ENCODE results near the gene LRRC25. TPM values are rescaled to one million over a fixed set of nuclear protein-coding genes. Genes with fewer than 3 reads are reported as not detected.
A peak's percentile ranks its signal among the peaks of the same experiment; 100 is the strongest.

The LRRC25 gene
- total RNA-seq, 1 experiment from 2014 or later, result 0.31 TPM

DNA sequence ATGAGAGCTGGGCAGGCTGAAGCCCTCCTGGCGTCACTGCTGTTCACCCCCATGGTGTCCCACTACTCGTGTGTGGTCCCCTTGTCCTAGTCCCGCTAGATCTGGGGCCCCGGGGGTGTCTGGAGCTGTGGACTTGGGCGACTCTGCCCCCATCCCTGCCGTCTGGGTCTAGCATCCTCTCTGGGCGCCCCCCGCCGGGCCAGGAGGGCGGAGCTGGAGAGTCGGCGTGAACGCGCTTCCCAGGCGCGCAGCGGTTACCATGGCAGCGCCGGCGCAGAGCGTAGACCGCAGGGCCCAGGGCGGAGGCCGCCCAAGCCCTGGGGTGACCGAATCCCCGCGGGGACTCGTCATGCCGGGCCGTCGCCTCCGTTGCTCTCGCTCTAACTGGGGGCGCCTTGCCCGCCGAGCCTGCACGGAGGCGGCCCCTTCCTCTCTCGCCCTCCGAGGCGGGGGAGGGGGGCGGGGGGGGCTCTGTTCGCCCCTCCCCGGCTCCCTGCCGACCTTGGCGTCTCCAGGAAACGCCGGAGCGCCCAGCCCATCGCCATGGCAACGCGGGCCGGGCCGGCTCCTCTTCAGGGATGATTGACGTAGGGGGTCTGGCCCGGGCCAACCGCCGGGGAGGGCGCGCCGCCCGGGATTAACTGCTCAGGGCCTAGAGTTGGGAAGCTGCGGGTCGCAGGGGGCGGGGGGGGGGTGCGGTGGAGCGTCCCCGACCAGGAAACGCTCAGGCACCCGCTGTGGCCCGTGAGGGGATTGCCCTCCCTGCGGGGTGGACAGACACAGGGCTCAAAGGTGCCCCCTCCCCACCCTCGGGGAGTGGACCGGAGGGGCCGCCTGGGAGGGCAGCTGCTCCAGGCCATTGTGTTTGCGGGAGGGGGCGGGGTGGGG, 31.6 kb upstream of the LRRC25 start (continued):
- no peak for TF ChIP-seq ZNF396 (CRISPR knock-in tag; IDR thresholded peaks at IDR 0.05; ENCODE audit: borderline replicate concordance)
- TF ChIP-seq, protein P1, sequence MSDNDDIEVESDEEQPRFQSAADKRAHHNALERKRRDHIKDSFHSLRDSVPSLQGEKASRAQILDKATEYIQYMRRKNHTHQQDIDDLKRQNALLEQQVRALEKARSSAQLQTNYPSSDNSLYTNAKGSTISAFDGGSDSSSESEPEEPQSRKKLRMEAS (CRISPR knock-in tag; IDR thresholded peaks at IDR 0.05), result peak; percentile 44
- TF ChIP-seq NR2C2 (CRISPR knock-in tag; IDR thresholded peaks at IDR 0.05), result no peak
- no peak for TF ChIP-seq JUN (CRISPR knock-in tag; IDR thresholded peaks at IDR 0.05)
- TF ChIP-seq, protein P2, sequence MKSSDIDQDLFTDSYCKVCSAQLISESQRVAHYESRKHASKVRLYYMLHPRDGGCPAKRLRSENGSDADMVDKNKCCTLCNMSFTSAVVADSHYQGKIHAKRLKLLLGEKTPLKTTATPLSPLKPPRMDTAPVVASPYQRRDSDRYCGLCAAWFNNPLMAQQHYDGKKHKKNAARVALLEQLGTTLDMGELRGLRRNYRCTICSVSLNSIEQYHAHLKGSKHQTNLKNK (CRISPR knock-in tag; IDR thresholded peaks at IDR 0.05), result no peak
- no peak for TF ChIP-seq ZNF138 (CRISPR knock-in tag; conservative IDR thresholded peaks at IDR 0.05)

DNA sequence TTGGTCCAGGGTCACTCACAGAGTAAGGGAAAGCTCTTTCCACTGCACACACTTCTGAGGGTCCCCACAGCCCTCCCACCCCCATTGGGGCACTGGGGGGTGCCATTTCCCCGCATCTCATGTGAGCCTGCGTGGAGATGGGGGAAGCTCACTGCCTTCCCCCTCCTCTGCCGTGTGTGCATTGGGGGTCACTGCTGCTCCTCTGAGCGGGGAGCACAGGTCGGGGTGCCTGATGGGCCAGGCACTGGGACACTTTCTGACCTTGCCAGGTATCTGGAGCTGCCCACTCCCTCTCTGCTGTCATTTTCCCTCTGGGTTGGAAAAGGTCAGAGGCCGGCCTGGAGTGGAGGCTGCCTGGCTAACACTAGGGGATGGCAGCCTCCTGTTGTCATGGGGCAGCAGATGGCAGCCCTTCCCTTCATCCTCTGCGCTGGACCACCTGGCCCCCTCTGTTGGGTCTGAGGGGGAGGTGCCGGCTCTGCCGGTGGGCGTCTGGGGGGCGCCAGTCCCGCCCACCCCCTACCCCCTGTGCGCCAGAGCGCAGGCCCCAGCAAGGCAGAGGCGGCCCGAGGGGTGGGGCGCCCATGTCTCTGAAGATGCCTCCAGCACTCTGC, 30.9 kb upstream of the LRRC25 start:
- Mint-ChIP-seq H3K9me3 (no peaks in the 10 kb centered on the region), H3K4me1 (peaks cover 32% of the 10 kb centered on the region), H3K4me3 (peak overlapping the region; percentile 30; the same call in 1 of the 2 replicates), H3K27ac (no peak overlapping the region), H3K27me3 (ENCODE audit: low read depth) (no peaks in the 10 kb centered on the region), H3K36me3 (no peaks in the 10 kb centered on the region)
- TF ChIP-seq NR3C1 (CRISPR knock-in tag; conservative IDR thresholded peaks at IDR 0.05; ENCODE audit: low read depth) (no peak), MYBL2 (CRISPR knock-in tag; IDR thresholded peaks at IDR 0.05) (0 out of 2 replicates have a peak, but pooled peaks have one; percentile 30)
- TF ChIP-seq, protein P3, sequence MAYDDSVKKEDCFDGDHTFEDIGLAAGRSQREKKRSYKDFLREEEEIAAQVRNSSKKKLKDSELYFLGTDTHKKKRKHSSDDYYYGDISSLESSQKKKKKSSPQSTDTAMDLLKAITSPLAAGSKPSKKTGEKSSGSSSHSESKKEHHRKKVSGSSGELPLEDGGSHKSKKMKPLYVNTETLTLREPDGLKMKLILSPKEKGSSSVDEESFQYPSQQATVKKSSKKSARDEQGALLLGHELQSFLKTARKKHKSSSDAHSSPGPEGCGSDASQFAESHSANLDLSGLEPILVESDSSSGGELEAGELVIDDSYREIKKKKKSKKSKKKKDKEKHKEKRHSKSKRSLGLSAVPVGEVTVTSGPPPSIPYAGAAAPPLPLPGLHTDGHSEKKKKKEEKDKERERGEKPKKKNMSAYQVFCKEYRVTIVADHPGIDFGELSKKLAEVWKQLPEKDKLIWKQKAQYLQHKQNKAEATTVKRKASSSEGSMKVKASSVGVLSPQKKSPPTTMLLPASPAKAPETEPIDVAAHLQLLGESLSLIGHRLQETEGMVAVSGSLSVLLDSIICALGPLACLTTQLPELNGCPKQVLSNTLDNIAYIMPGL (CRISPR knock-in tag; IDR thresholded peaks at IDR 0.05), result no peak
- TF ChIP-seq, protein P4, sequence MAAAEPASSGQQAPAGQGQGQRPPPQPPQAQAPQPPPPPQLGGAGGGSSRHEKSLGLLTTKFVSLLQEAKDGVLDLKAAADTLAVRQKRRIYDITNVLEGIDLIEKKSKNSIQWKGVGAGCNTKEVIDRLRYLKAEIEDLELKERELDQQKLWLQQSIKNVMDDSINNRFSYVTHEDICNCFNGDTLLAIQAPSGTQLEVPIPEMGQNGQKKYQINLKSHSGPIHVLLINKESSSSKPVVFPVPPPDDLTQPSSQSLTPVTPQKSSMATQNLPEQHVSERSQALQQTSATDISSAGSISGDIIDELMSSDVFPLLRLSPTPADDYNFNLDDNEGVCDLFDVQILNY (CRISPR knock-in tag; IDR thresholded peaks at IDR 0.05), result peak; percentile 10; the same call in 1 of the 2 replicates
- CTCF ChIA-PET, result interaction anchor here (0.8 to 2.2 kb wide), 5 partner anchors 9 to 42 kb away, joined by 3 to 31 read pairs (median 6); partner anchors contain the start of genes GDF15 and SSBP4
- POLR2A ChIA-PET, result interaction anchor here (0.6 to 1.5 kb wide), 3 partner anchors 9 to 12 kb away, joined by 3 to 6 read pairs (median 3); partner anchors contain the start of gene SSBP4
- no peak; the same call in 1 of the 2 replicates for ATAC-seq
- no peak for DNase-seq (ENCODE audit: low spot score)

DNA sequence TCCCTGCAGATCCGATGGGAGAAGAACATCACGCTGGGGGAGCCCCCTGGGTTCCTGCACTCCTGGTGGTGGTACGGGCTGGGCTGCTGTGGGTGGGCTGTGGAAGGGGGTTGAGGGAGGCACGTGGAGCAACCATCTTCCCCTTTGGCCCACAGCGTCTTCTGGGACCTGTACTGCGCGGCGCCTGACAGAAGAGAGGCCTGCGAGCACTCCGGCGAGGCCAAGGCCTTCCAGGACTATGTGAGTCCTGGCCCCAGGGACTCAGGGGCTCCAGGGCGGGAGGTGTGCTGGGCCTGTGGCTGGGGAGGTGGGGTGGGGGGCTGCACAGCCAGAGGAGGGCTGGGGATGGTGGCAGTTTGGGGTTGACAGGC, 30.3 kb upstream of the LRRC25 start:
- ATAC-seq (no peak), DNase-seq (ENCODE audit: low spot score) (no peak)
- Mint-ChIP-seq H3K27me3 (ENCODE audit: low read depth) (no peaks in the 10 kb centered on the region), H3K27ac (no peak overlapping the region), H3K4me1 (peaks cover 31% of the 10 kb centered on the region), H3K36me3 (no peaks in the 10 kb centered on the region), H3K4me3 (no peak overlapping the region), H3K9me3 (no peaks in the 10 kb centered on the region)
- POLR2A ChIA-PET, result interaction anchor here (1.5 kb wide), 1 partner anchor 8 kb away, joined by 6 read pairs; the partner anchor contains the start of gene SSBP4
- CTCF ChIA-PET, result interaction anchor here (0.8 to 2.2 kb wide), 5 partner anchors 8 to 42 kb away, joined by 3 to 31 read pairs (median 6); partner anchors contain the start of genes GDF15 and SSBP4
- TF ChIP-seq NFE2L1 (CRISPR knock-in tag; IDR thresholded peaks at IDR 0.05) (no peak), EMX1 (CRISPR knock-in tag; IDR thresholded peaks at IDR 0.05) (no peak), MYBL2 (CRISPR knock-in tag; IDR thresholded peaks at IDR 0.05) (no peak), GTF2I (CRISPR knock-in tag; conservative IDR thresholded peaks at IDR 0.05) (no peak), JAZF1 (CRISPR knock-in tag; IDR thresholded peaks at IDR 0.05) (no peak), SMAD4 (CRISPR knock-in tag; IDR thresholded peaks at IDR 0.05) (no peak), SP1 (CRISPR knock-in tag; conservative IDR thresholded peaks at IDR 0.05) (no peak)
- TF ChIP-seq, protein P5, sequence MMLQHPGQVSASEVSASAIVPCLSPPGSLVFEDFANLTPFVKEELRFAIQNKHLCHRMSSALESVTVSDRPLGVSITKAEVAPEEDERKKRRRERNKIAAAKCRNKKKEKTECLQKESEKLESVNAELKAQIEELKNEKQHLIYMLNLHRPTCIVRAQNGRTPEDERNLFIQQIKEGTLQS (CRISPR knock-in tag; conservative IDR thresholded peaks at IDR 0.05), result no peak
- TF ChIP-seq, protein P6, sequence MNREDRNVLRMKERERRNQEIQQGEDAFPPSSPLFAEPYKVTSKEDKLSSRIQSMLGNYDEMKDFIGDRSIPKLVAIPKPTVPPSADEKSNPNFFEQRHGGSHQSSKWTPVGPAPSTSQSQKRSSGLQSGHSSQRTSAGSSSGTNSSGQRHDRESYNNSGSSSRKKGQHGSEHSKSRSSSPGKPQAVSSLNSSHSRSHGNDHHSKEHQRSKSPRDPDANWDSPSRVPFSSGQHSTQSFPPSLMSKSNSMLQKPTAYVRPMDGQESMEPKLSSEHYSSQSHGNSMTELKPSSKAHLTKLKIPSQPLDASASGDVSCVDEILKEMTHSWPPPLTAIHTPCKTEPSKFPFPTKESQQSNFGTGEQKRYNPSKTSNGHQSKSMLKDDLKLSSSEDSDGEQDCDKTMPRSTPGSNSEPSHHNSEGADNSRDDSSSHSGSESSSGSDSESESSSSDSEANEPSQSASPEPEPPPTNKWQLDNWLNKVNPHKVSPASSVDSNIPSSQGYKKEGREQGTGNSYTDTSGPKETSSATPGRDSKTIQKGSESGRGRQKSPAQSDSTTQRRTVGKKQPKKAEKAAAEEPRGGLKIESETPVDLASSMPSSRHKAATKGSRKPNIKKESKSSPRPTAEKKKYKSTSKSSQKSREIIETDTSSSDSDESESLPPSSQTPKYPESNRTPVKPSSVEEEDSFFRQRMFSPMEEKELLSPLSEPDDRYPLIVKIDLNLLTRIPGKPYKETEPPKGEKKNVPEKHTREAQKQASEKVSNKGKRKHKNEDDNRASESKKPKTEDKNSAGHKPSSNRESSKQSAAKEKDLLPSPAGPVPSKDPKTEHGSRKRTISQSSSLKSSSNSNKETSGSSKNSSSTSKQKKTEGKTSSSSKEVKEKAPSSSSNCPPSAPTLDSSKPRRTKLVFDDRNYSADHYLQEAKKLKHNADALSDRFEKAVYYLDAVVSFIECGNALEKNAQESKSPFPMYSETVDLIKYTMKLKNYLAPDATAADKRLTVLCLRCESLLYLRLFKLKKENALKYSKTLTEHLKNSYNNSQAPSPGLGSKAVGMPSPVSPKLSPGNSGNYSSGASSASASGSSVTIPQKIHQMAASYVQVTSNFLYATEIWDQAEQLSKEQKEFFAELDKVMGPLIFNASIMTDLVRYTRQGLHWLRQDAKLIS (CRISPR knock-in tag; IDR thresholded peaks at IDR 0.05; ENCODE audit: borderline replicate concordance), result no peak
- TF ChIP-seq, protein P7, sequence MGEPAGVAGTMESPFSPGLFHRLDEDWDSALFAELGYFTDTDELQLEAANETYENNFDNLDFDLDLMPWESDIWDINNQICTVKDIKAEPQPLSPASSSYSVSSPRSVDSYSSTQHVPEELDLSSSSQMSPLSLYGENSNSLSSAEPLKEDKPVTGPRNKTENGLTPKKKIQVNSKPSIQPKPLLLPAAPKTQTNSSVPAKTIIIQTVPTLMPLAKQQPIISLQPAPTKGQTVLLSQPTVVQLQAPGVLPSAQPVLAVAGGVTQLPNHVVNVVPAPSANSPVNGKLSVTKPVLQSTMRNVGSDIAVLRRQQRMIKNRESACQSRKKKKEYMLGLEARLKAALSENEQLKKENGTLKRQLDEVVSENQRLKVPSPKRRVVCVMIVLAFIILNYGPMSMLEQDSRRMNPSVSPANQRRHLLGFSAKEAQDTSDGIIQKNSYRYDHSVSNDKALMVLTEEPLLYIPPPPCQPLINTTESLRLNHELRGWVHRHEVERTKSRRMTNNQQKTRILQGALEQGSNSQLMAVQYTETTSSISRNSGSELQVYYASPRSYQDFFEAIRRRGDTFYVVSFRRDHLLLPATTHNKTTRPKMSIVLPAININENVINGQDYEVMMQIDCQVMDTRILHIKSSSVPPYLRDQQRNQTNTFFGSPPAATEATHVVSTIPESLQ (CRISPR knock-in tag; IDR thresholded peaks at IDR 0.05), result no peak
- TF ChIP-seq, protein P8, sequence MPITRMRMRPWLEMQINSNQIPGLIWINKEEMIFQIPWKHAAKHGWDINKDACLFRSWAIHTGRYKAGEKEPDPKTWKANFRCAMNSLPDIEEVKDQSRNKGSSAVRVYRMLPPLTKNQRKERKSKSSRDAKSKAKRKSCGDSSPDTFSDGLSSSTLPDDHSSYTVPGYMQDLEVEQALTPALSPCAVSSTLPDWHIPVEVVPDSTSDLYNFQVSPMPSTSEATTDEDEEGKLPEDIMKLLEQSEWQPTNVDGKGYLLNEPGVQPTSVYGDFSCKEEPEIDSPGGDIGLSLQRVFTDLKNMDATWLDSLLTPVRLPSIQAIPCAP (CRISPR knock-in tag; IDR thresholded peaks at IDR 0.05), result no peak

Data from WTC11 (cell line).